ENCODE data around the gene DHRS7B. TPM values are rescaled to one million over a fixed set of nuclear protein-coding genes. Genes with fewer than 3 reads are reported as not detected.

The DHRS7B gene
- total RNA-seq, 1 donor from 2014 or later = 23.6 TPM

DNA sequence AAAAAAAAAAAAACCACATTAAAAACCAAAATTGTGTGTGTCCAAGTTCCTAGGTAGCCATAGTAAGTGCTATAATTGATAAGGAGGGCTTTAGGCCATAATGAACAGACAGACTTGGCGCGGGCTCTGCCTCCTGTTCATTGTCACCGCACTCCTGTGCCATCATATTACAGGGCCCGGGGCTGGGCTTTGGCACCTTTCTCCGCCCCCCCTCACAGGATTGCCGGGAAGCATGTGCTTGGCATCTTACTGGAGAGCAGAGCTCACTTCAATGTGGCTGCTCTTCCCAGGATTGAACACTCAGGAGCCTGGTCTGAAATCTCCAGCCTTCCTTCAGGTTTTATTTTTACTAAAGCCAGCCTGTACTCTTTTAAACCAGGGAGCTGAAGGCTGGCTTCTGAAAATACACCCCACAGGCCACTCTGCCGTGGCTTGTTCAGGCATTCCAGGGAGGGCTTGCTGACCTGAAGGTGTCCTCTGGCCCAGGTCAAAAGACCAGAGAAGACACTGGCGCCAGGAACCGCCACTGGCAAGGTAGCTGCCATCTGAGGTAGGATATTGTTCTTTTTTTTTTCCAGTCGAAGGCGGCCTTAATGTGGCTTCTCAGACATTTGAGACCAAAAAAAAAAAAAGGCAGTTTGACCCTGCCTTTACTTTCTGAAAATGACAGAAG lies 39.3 kb downstream of the DHRS7B start:
- H3K27ac Mint-ChIP-seq = no peak overlapping the region
- H3K9me3 Mint-ChIP-seq = no peaks in the 10 kb centered on the region
- intact Hi-C loops (cut with micrococcal nuclease) = no loop called here
- no peaks in the 10 kb centered on the region for H3K27me3 Mint-ChIP-seq (ENCODE audit: insufficient read depth)
- H3K4me1 Mint-ChIP-seq (ENCODE audit: low read depth) = peaks cover 10% of the 10 kb centered on the region
- DNase-seq (ENCODE audit: low spot score) = no peak
- no peaks in the 10 kb centered on the region for H3K36me3 Mint-ChIP-seq (ENCODE audit: low read depth)
- no peak overlapping the region for H3K4me3 Mint-ChIP-seq

DNA sequence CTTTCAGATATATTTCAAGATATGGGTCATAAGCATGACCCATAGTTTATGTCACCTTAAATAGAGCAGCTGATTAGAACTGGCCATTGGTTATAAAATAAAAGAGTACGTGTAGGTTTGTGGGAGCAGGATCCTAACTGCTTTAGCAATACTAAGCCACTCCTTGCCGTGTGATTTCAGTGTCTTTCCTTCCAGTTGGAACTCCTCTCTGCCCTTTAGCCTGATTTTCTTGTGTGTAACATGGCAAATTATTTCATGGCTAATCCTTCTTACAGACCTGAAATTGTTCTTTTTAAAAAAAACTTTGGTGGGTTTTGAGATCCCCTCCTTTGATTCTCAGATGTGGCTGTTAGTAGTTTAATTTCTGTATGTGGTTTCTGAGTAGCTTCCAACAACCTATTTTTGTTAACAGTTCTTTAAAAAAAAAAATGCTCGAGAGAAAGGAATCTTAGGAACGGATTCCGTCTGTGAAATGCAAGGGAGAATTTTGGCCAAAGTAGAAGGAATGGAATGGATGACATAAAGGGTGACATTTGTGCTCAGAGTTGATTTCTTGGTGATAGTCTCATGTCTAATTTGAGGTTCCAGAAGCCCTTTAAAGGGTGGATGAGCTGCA lies 39.9 kb downstream of the DHRS7B start:
- intact Hi-C loops (cut with micrococcal nuclease) = no loop called here
- no peak for DNase-seq (ENCODE audit: low spot score)
- Mint-ChIP-seq H3K4me3 (no peak overlapping the region), H3K27me3 (ENCODE audit: insufficient read depth) (no peaks in the 10 kb centered on the region), H3K9me3 (no peaks in the 10 kb centered on the region), H3K36me3 (ENCODE audit: low read depth) (no peaks in the 10 kb centered on the region), H3K4me1 (ENCODE audit: low read depth) (peaks cover 15% of the 10 kb centered on the region), H3K27ac (no peak overlapping the region)

DNA sequence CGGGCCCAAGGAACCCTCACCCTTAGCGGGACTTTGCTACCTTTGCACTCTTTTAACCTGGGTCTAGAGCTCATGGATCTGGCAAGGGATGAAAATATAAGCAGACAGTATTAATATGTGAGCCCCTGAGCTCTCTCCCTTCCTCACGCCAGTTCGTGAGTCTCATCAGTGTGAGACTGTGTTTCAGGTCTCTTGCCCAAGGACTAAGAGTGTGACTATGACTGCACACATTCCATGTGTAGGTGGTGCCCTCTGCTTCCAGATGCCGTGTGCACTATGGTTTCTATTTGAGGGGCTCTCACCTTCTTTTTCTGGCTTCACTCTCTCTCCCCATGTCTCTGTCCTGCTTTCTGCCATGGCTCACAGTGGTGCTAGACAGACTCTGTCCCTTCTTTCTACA lies 40.5 kb downstream of the DHRS7B start:
- Mint-ChIP-seq H3K4me1 (ENCODE audit: low read depth) (peaks cover 19% of the 10 kb centered on the region), H3K27ac (no peak overlapping the region), H3K9me3 (no peaks in the 10 kb centered on the region), H3K4me3 (no peak overlapping the region), H3K36me3 (ENCODE audit: low read depth) (peaks cover 1% of the 10 kb centered on the region), H3K27me3 (ENCODE audit: insufficient read depth) (no peaks in the 10 kb centered on the region)
- intact Hi-C loops (cut with micrococcal nuclease) = no loop called here
- DNase-seq (ENCODE audit: low spot score) = no peak

DNA sequence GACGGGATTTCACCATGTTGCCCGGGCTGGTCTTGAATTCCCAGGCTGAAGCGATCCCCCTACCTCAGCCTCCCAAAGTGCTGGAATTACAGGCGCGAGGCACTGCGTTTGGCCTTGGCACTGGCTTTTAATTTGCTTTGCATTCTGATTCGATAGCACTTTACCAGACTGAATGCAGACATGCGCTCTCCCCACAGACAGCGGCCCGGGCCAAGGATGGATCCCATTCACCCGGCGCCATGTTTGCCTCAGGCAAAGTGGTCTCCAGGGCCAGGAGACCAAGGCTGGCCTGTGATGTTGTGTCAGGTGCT lies 41.7 kb downstream of the DHRS7B start:
- DNase-seq (ENCODE audit: low spot score) = no peak
- Mint-ChIP-seq H3K27me3 (ENCODE audit: insufficient read depth) (no peaks in the 10 kb centered on the region), H3K36me3 (ENCODE audit: low read depth) (peaks cover 5% of the 10 kb centered on the region), H3K4me1 (ENCODE audit: low read depth) (peaks cover 19% of the 10 kb centered on the region), H3K4me3 (no peak overlapping the region), H3K27ac (no peak overlapping the region), H3K9me3 (no peaks in the 10 kb centered on the region)
- intact Hi-C loops (cut with micrococcal nuclease) = no loop called here

DNA sequence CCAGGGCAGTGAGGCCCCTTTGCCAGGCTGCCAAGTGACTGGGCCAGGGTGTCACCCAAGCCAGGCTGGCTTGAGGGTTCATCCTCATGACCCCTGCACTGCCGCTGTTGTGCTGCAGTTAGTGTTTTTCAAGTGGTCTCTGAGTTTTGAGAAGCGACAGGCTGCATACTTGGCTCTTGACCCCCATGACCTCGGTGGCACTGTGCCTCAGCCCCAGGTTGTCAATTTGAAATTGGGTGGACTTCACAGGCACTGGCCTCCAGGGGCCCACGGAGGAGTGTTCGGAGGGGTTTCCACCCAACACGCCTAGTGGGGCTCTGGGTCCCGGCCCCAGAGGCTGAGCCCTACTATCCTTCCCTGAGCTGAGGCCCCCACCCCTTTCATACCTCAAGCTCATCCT lies 42.7 kb downstream of the DHRS7B start:
- no peak overlapping the region for H3K27ac Mint-ChIP-seq

DNA sequence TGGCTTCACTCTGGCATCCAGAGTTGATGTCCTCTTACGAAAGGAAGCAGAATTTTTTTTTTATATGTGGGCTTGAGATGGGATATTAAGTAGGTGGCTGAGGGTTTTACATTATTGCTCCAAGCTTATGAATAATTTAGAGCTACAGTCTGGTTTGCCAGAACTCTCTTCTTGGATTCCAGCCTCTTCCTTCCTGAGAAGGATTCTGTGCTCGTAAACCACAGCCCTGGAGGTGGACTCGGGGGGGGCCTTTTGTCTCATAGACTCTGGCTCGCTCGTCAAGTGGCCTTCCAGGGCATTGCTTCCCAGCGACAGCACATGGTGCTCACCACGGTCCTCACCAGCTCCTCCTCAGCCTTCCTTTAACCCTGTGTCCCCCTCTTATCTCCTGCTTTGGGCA lies 44.0 kb downstream of the DHRS7B start:
- peak overlapping the region; percentile 31 for H3K27ac Mint-ChIP-seq
- no peaks in the 10 kb centered on the region for H3K9me3 Mint-ChIP-seq
- no peak overlapping the region for H3K4me3 Mint-ChIP-seq
- H3K36me3 Mint-ChIP-seq (ENCODE audit: low read depth) = peaks cover 7% of the 10 kb centered on the region
- no peak for DNase-seq (ENCODE audit: low spot score)
- no peaks in the 10 kb centered on the region for H3K27me3 Mint-ChIP-seq (ENCODE audit: insufficient read depth)
- intact Hi-C loops (cut with micrococcal nuclease) = no loop called here
- peaks cover 19% of the 10 kb centered on the region for H3K4me1 Mint-ChIP-seq (ENCODE audit: low read depth)

More for the DNA sequence above, 42.7 kb downstream of the DHRS7B start:
- Mint-ChIP-seq H3K9me3 (no peaks in the 10 kb centered on the region), H3K4me3 (no peak overlapping the region), H3K36me3 (ENCODE audit: low read depth) (peaks cover 7% of the 10 kb centered on the region), H3K27me3 (ENCODE audit: insufficient read depth) (no peaks in the 10 kb centered on the region), H3K4me1 (ENCODE audit: low read depth) (peaks cover 19% of the 10 kb centered on the region)
- no peak for DNase-seq (ENCODE audit: low spot score)
- intact Hi-C loops (cut with micrococcal nuclease) = no loop called here

DNA sequence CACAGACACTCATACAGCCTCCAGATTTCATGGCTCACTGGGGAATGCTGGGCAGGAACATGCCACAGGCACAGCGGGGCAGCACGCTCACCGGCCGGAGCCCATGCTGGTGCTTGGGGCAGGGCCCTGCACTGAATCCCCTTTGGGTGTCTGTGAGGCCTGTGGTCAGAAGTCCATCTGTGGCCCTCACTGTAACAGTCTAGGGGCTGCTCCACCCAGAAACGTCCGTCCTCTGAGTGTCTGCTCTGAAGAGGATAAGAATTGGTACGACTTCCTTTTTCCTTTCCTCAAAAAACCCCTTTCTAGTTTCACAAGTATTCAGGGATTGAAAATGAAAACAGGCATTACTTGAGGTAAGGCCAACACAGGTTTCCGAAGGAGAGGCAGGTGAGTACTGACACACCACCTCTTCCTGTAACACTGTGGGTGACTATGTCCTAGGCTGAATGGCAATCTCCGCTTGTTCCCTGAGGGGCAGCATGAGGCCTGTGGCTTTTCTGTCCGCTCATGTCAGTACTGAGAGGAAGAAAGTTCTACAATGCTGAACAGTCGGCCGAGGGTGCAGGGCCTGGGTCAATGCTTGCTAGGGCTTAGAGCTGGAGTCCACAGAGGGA lies 44.7 kb downstream of the DHRS7B start:
- Mint-ChIP-seq H3K36me3 (ENCODE audit: low read depth) (peaks cover 7% of the 10 kb centered on the region), H3K4me1 (ENCODE audit: low read depth) (peaks cover 19% of the 10 kb centered on the region), H3K27me3 (ENCODE audit: insufficient read depth) (no peaks in the 10 kb centered on the region), H3K4me3 (no peak overlapping the region), H3K27ac (peak overlapping the region; percentile 62), H3K9me3 (no peaks in the 10 kb centered on the region)
- intact Hi-C loops (cut with micrococcal nuclease) = no loop called here
- DNase-seq (ENCODE audit: low spot score) = no peak

DNA sequence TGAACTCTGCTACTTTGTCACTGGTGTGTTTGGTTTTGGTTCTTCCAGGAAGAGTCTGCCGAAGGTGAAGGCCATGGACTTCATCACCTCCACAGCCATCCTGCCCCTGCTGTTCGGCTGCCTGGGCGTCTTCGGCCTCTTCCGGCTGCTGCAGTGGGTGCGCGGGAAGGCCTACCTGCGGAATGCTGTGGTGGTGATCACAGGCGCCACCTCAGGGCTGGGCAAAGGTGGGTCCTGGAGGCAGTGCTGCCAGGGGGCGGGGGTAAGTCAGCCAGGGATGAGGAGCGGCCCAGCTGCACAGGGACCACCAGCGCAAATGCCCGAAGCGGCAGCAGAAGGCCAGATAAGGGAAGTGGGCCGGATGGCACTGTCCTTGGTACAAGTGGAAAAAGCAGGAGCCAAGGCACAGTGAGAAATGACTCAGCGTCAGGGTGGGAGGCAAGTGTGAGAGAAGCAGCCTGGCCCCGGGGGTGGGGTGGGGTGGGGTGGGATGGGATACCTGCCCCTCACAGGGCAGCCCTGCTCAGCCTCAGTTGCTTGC lies 45.3 kb downstream of the DHRS7B start:
- H3K36me3 Mint-ChIP-seq (ENCODE audit: low read depth) = peaks cover 7% of the 10 kb centered on the region
- peaks cover 19% of the 10 kb centered on the region for H3K4me1 Mint-ChIP-seq (ENCODE audit: low read depth)
- no peak overlapping the region for H3K27ac Mint-ChIP-seq
- H3K9me3 Mint-ChIP-seq = no peaks in the 10 kb centered on the region
- H3K27me3 Mint-ChIP-seq (ENCODE audit: insufficient read depth) = no peaks in the 10 kb centered on the region
- intact Hi-C loops (cut with micrococcal nuclease) = no loop called here
- DNase-seq (ENCODE audit: low spot score) = no peak
- H3K4me3 Mint-ChIP-seq = no peak overlapping the region

DNA sequence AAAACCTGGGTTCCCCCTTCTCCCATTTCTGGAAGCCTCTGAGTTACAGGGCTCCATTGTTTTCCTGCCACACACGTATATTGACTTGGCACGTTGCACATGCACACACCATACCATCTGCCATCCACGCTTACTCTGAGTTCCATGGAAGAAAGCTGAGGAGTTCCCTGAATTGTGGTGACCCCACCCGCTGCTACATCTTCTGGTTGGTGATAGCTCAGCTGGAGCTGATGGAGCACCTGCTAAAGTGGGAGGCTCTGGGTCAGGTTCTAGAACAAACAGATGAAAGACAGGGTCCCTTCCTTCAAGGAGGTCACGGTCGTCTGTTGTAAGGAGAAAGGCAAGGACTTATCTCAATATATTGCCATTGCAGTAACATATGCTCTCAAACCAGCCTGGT lies 46.1 kb downstream of the DHRS7B start:
- H3K27me3 Mint-ChIP-seq (ENCODE audit: insufficient read depth) = no peaks in the 10 kb centered on the region
- intact Hi-C loops (cut with micrococcal nuclease) = no loop called here
- H3K4me1 Mint-ChIP-seq (ENCODE audit: low read depth) = peaks cover 19% of the 10 kb centered on the region
- no peaks in the 10 kb centered on the region for H3K9me3 Mint-ChIP-seq
- peaks cover 7% of the 10 kb centered on the region for H3K36me3 Mint-ChIP-seq (ENCODE audit: low read depth)
- H3K27ac Mint-ChIP-seq = no peak overlapping the region
- no peak overlapping the region for H3K4me3 Mint-ChIP-seq
- DNase-seq (ENCODE audit: low spot score) = no peak

DNA sequence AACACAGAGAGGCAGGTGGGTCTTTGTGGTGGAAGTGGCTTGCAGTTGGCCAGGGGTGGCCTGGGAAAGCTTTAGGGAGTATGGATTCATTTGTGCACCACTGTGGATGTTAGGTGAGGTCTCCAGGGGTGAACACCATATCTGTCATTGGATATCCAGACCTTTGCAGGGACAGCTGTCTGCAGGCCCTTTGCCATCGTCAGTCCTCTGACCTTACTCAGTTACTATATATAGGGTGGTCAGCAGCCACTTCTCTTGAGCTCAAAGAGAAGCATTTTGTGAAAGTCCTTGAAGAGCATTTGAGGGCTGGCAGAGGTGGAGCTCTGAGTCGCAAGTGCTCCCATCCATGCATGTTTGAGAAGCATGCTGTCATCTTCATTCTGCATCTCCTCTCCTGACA lies 46.8 kb downstream of the DHRS7B start:
- Mint-ChIP-seq H3K4me1 (ENCODE audit: low read depth) (peaks cover 19% of the 10 kb centered on the region), H3K27me3 (ENCODE audit: insufficient read depth) (no peaks in the 10 kb centered on the region), H3K36me3 (ENCODE audit: low read depth) (peaks cover 7% of the 10 kb centered on the region), H3K9me3 (no peaks in the 10 kb centered on the region), H3K27ac (no peak overlapping the region), H3K4me3 (no peak overlapping the region)
- intact Hi-C loops (cut with micrococcal nuclease) = no loop called here
- no peak for DNase-seq (ENCODE audit: low spot score)

DNA sequence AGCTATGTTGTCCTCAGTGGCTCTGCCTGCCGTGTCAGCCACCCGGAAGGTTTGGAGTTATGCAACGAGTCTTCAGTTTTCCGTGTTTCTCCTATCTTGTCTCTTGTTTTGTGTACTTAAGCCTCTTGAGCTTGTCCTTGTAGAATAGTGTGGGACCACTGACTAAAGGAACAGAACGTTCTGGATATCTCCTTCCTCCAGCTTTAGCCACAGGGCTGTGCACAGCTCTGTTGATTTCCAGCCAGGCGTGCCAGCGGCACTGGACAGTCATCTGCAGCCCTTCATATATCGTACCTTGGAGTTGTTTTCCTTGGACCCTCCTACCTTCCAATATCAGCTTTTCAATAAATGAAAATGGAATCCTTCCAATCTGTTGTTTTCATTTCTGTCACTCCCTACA lies 47.4 kb downstream of the DHRS7B start:
- Mint-ChIP-seq H3K27me3 (ENCODE audit: insufficient read depth) (no peaks in the 10 kb centered on the region), H3K4me3 (no peak overlapping the region), H3K4me1 (ENCODE audit: low read depth) (peaks cover 19% of the 10 kb centered on the region), H3K9me3 (no peaks in the 10 kb centered on the region), H3K27ac (no peak overlapping the region), H3K36me3 (ENCODE audit: low read depth) (peaks cover 7% of the 10 kb centered on the region)
- intact Hi-C loops (cut with micrococcal nuclease) = no loop called here
- DNase-seq (ENCODE audit: low spot score) = no peak

DNA sequence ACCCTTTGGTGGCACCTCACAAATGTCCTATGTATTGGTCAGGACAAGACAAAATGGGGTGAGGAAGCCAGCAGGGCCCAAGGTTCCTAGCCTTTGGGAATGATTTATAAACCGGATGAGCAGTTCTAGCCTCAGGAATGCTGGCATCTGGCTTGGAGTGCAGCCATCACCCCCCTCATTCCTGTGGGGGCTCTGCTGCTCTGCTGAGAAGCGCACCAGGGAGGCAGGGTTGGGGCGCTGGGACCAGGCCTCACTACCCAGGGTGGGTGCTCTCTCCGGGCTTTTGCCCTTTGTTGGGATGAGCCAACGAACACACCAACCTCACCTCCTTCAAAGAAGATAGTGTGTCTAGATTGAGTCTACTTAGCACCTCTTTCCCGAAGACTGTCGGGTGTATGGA lies 47.9 kb downstream of the DHRS7B start:
- H3K27me3 Mint-ChIP-seq (ENCODE audit: insufficient read depth) = no peaks in the 10 kb centered on the region

DNA sequence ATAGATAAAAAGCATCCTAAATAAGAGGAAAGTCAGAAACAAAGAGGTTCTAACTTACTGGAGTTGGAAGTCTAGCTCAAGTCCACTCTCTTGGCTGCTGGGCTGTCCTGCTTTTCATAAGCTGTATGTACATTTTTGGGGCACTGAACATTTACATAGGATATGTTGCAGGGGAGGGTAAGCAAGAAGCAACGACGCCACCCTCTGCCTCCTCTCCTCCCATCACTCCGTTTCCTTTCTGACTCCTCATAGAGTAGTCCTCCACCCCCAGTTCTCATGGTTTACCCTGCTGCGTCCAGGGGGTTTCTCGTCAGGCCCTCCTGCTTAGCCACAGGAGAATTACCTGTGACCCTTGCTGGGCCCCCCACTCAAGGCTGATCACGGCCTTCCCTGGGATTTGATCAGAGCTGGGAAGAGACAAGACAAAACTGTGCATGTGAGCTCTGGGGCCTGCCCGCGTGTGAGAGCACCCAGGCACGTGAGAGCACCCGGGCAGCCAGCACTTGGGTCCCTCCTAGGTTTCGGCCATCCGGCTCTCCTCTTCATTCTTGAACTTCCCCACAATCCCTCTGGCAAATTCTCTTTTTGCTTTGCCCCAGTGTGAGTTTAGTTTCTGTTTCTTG lies 50.1 kb downstream of the DHRS7B start:
- H3K9me3 Mint-ChIP-seq = no peaks in the 10 kb centered on the region
- no peaks in the 10 kb centered on the region for H3K27me3 Mint-ChIP-seq (ENCODE audit: insufficient read depth)
- no peak for DNase-seq (ENCODE audit: low spot score)
- H3K4me3 Mint-ChIP-seq = no peak overlapping the region
- no peak overlapping the region for H3K27ac Mint-ChIP-seq
- H3K4me1 Mint-ChIP-seq (ENCODE audit: low read depth) = peaks cover 2% of the 10 kb centered on the region
- intact Hi-C loops (cut with micrococcal nuclease) = no loop called here
- H3K36me3 Mint-ChIP-seq (ENCODE audit: low read depth) = peaks cover 7% of the 10 kb centered on the region

More for the DNA sequence above, 47.9 kb downstream of the DHRS7B start:
- intact Hi-C loops (cut with micrococcal nuclease) = no loop called here
- Mint-ChIP-seq H3K9me3 (no peaks in the 10 kb centered on the region), H3K4me3 (no peak overlapping the region), H3K36me3 (ENCODE audit: low read depth) (peaks cover 7% of the 10 kb centered on the region), H3K27ac (no peak overlapping the region), H3K4me1 (ENCODE audit: low read depth) (peaks cover 19% of the 10 kb centered on the region)
- no peak for DNase-seq (ENCODE audit: low spot score)
